ENCODE data around the gene PPP1R26.

PPP1R26 gene

DNA sequence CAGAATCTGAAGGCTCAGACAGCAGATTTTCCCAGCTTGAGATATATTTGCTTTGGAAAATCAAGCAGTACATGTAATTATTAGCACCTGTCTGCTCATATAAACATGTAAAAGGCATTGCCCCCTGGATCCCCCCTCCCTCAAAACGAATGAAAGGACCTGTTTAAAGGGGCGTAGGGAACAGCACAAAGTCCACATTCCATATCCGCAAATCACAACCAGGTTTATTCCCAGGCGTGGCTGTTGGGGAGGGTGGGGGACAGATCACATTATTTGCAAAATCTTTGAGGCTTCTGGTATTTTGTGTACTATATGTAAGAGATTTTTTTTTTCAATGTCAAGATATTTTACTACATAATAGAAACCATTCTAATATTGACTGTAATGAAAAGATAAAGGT is 12.2 kb downstream of the PPP1R26 start:
- TF ChIP-seq, protein P1, sequence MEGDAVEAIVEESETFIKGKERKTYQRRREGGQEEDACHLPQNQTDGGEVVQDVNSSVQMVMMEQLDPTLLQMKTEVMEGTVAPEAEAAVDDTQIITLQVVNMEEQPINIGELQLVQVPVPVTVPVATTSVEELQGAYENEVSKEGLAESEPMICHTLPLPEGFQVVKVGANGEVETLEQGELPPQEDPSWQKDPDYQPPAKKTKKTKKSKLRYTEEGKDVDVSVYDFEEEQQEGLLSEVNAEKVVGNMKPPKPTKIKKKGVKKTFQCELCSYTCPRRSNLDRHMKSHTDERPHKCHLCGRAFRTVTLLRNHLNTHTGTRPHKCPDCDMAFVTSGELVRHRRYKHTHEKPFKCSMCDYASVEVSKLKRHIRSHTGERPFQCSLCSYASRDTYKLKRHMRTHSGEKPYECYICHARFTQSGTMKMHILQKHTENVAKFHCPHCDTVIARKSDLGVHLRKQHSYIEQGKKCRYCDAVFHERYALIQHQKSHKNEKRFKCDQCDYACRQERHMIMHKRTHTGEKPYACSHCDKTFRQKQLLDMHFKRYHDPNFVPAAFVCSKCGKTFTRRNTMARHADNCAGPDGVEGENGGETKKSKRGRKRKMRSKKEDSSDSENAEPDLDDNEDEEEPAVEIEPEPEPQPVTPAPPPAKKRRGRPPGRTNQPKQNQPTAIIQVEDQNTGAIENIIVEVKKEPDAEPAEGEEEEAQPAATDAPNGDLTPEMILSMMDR (IDR thresholded peaks at IDR 0.05) = no peak

DNA sequence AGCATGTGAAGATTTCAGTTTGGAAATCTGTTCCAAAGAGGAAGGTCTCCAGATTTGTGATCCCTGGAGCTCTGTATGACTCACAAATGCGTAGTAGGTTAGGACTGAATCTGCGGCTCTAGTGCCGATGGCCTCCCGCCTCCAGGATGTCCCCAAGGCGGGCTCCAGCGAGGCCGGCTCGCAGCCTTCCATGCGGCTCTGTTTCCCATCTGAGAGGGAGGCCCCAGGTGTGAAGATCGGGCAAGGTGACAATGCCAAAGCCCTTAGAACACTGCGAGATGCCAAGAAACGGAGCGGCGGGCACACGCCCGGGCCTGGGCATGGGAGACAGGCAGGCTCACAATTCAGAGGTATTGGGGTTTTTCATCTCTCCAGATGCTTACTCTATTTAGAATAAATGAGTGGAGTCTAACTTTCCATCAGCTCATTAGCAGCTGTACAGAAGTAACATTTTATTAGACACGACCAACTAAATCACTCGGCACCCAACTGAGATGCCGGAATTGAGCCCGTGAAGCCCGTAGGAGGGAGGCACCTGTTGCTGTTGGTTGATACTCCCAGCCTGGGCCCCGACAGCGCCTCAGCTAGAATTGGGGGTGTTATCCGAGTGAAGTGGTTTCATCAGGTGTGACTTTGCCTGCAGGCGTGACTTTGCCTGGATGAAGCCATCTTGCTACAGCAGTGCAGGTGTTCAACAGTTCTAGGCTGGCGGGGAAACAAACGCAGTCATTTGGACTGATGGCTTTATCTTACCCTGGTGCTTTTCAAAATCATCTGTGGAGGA is 13.5 kb downstream of the PPP1R26 start:
- TF ChIP-seq, protein P1 (IDR thresholded peaks at IDR 0.05) = no peak

DNA sequence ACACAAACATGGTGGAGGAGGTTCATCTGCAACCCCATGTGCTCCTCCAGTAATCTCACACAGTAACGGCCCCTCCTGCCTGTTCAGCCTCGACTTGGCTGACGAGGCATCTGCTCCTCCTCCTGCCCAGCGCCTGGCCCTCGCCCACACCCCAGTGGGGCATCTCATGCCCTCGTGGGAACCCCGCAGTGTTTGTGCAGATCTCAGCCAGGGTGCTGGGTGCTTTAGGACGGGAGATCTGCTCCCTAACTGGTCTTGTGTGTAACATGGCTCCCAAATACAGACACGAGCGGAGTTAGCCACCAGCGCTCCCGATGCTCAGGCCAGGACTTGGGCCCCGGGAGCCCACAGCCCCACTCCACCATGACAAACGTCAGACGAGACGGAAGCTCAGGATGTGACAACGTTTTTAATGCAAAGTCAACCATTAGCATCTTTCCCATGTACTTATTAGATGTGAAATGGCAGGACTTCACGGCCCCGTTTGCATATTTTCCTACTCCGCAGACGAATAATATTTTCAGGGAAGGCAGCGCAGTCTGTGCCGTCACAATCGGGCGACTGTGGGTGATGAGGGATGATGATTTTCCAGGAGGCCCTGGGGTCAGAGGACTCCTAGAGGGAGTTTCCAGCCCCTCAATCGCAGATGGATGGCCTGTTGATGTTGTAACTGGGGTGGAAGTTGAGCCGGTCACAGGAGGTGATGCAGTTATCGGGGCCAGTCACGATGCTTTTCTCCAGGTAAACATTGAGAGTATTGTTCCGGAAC is 15.4 kb downstream of the PPP1R26 start:
- TF ChIP-seq, protein P1 (IDR thresholded peaks at IDR 0.05) = no peak

DNA sequence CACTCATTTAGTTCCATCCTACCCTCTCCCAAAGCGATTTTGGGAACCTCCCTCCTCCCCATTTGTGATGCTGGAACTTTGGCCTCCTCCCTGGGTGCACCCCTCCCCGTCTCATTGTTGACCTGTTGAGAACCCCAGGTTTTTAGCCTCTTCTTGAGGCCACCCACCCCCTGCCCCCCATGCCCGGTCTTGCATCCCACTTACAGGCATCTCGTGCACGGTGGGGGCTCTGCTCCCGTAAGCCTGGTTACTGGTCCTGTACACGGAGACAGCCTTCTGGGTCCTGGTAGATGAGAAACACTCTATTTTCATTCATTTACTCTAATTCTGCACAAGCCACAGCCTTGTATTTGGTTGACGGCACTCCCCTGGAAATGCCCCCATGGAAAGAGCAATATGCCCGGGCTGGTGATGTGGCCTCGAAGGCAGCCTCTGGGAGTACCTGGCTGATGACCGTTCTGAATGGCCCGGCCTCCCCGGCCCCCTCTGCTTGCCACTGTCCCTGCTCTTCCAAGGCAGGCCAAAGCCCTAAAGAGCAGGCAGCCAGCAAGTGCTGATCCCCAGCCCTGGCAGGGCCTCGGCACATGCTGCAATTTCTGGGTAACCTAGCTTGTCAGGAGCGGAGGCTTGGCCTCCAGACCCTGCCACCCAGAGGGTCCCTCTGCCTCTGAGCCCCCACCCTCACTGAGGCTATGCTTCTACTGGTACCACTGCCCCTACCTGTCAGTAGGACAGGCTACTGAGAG is 19.0 kb downstream of the PPP1R26 start:
- TF ChIP-seq, protein P1 (IDR thresholded peaks at IDR 0.05) = no peak

DNA sequence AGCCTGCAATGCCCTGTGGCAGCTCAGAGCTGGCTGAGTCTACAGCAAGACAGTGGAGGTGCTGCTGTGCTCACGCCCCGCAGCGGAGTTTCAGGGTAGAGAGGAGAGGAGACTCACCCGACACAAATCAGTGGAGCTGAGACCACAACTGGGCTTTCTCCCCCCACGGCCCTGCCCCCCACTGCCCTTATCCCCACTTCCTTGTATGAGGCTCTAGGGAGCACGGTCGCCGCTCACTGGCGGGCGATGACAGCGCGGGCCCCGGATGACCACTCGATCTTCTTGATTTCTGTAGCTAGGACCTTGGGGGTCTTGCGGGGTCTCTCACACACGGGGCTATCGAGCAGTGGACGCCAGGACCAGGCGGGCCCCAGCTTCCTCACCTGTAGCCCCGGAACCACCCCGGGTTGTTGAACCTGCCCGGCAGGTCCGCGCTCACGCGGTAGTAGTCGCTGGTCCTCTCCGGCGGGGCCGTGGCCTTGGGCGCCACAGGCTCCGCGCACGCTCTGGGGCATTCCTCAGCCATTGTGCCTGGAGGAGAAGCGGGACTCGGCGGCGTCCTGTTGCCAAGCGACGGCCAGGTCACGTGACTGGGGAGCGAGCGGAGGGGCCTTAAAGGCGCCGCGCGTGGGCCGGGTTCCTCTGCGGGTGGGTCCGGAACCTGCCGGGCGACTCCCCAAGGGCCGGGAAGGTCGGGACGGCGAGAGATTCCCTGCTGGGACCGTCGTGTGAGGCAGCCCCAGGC is 19.9 kb downstream of the PPP1R26 start:
- TF ChIP-seq, protein P1 (IDR thresholded peaks at IDR 0.05) = no peak

DNA sequence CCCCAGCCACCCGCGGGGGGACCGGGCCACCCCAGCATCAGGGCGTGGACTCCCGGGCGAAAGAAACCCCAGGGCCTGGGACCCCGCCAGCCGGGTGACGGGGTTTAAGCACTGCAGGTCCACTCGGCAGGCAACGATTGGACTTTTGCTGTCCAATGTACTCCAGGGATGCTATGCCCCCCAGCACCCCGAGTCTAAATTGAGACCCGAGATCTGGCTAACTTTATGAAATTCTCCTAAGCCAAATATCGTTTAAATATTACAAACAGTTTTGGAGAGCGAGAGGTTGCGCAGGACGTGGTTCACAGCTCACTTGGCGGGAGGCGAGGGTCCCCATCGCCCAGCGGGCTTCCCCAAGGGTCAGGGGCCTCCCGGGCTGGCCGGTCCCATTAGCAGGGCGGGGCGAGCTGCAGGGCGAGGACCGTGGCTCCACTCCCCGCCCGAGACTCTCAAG is 20.5 kb downstream of the PPP1R26 start:
- TF ChIP-seq, protein P1 (IDR thresholded peaks at IDR 0.05) = no peak

Data from LNCAP (cell line).